HL-60 (cell line): ENCODE results near the gene SMAD2.
A peak's percentile ranks its signal among the peaks of the same experiment; 100 is the strongest.

ENCODE experiments used
- DNase-seq, 2 experiments: peaks; one replicate each; pipeline ENCODE4 v3.0.0-alpha.2; 2010 to 2020; ENCODE audit warnings: low read depth in 1 of 2, low spot score in 1 of 2
- H3K27ac ChIP-seq: fragments of 250-450 bp; sonication (Bioruptor Pico); replicated peaks from 2 replicates; pipeline ENCODE4 v1.5.1; 2020; ENCODE audit warnings: mild to moderate bottlenecking, moderate library complexity
- H3K27me3 ChIP-seq: fragments of 250-450 bp; sonication (Bioruptor Pico); 2 replicates; pipeline ENCODE4 v1.5.1; 2021; ENCODE audit warnings: mild to moderate bottlenecking, moderate library complexity; ENCODE audit not compliant: insufficient read depth, poor library complexity, severe bottlenecking
- H3K4me3 ChIP-seq: replicated peaks from 2 replicates; pipeline ENCODE4 v1.5.1; 2011; ENCODE audit warnings: mild to moderate bottlenecking, control low read depth, low read length; ENCODE audit not compliant: insufficient read depth
- CTCF ChIP-seq: IDR thresholded peaks from one replicate; pipeline ENCODE4 v1.5.1; 2011; ENCODE audit warnings: low read length, control low read depth, inconsistent platforms; ENCODE audit not compliant: insufficient read depth
- GABPA ChIP-seq: IDR thresholded peaks from 2 replicates; pipeline ENCODE4 v1.6.1; 2012; ENCODE audit warnings: low read depth
- POLR2AphosphoS5 ChIP-seq: IDR thresholded peaks from 2 replicates; pipeline ENCODE4 v1.6.1; 2012; ENCODE audit warnings: low read depth
- REST ChIP-seq: IDR thresholded peaks from 2 replicates; pipeline ENCODE4 v1.6.1; 2012; ENCODE audit warnings: low read depth; ENCODE audit not compliant: insufficient replicate concordance
- SPI1 ChIP-seq: IDR thresholded peaks from 2 replicates; pipeline ENCODE4 v1.6.1; 2012; ENCODE audit warnings: low read depth, mild to moderate bottlenecking, borderline replicate concordance

Gene SMAD2

GRCh38 chr18:47817795-47818077, 112.7 kb downstream of the SMAD2 start:
- no peak for TF ChIP-seq SPI1
- no peak overlapping the region for H3K27ac ChIP-seq

GRCh38 chr18:47817017-47817794, 113.3 kb downstream of the SMAD2 start:
- no peak for DNase-seq
- Histone ChIP-seq H3K27ac (no peak overlapping the region), H3K4me3 (no peak overlapping the region), H3K27me3 (no peaks in the 10 kb centered on the region)
- TF ChIP-seq POLR2AphosphoS5, result 0 out of 2 replicates have a peak, but pooled peaks have one; percentile 7
- TF ChIP-seq GABPA, result no peak

More at GRCh38 chr18:47817795-47818077, 112.7 kb downstream of the SMAD2 start:
- no peaks in the 10 kb centered on the region for H3K27me3 ChIP-seq
- no peak overlapping the region for H3K4me3 ChIP-seq
- no peak for DNase-seq

- TF ChIP-seq REST, result no peak
- no peak for TF ChIP-seq POLR2AphosphoS5
- TF ChIP-seq CTCF, result no peak
- TF ChIP-seq GABPA, result no peak
- TF ChIP-seq SPI1, result no peak
- DNase-seq, result no peak
- H3K27ac ChIP-seq, result no peak overlapping the region
- H3K27me3 ChIP-seq, result no peaks in the 10 kb centered on the region
- no peak overlapping the region for H3K4me3 ChIP-seq
Measured at GRCh38 chr18:47815486-47816270, 114.8 kb downstream of the SMAD2 start.

- no peaks in the 10 kb centered on the region for H3K27me3 ChIP-seq
- no peak for DNase-seq
- no peak overlapping the region for H3K27ac ChIP-seq
- no peak overlapping the region for H3K4me3 ChIP-seq
- TF ChIP-seq SPI1 (no peak), GABPA (no peak), POLR2AphosphoS5 (no peak), REST (no peak)
Measured at GRCh38 chr18:47809420-47809819, 121.0 kb downstream of the SMAD2 start.

GRCh38 chr18:47802802-47803201, 127.7 kb downstream of the SMAD2 start:
- H3K27ac ChIP-seq, result no peak overlapping the region
- no peak overlapping the region for H3K4me3 ChIP-seq
- DNase-seq, result no peak
- TF ChIP-seq POLR2AphosphoS5 (no peak), GABPA (no peak), SPI1 (no peak), REST (no peak), CTCF (no peak)
- H3K27me3 ChIP-seq, result no peaks in the 10 kb centered on the region
